ENCODE measurements around the gene SLC38A8.

The SLC38A8 gene

DNA sequence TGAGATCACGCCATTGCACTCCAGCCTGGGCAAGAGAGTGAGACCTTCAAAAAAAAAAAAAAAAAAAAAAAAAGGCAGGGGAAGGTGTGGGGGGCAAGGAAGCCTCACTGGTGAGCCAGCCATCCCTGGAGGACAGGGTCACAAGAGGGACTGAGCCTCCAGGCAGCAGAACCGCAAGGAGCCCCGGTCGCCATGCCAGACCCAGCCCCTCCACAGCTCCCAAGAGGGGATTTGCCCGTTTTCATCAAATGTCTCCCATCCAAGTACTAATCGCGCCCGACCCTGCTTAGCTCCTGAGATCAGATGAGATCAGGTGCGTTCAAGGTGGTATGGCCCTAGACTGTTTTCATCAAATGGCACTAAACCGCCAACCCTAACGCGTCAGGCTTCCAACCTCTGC is 2.9 kb downstream of the SLC38A8 start:
- TF ChIP-seq, protein P1, sequence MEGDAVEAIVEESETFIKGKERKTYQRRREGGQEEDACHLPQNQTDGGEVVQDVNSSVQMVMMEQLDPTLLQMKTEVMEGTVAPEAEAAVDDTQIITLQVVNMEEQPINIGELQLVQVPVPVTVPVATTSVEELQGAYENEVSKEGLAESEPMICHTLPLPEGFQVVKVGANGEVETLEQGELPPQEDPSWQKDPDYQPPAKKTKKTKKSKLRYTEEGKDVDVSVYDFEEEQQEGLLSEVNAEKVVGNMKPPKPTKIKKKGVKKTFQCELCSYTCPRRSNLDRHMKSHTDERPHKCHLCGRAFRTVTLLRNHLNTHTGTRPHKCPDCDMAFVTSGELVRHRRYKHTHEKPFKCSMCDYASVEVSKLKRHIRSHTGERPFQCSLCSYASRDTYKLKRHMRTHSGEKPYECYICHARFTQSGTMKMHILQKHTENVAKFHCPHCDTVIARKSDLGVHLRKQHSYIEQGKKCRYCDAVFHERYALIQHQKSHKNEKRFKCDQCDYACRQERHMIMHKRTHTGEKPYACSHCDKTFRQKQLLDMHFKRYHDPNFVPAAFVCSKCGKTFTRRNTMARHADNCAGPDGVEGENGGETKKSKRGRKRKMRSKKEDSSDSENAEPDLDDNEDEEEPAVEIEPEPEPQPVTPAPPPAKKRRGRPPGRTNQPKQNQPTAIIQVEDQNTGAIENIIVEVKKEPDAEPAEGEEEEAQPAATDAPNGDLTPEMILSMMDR (IDR thresholded peaks at IDR 0.05; ENCODE audit: extremely low read depth, insufficient read depth, missing control alignments): no peak
- in situ Hi-C loops (cut with MboI; ENCODE audit: low pct_unique_long_range_greater_than_20kb, low sequenced_read_pairs, unreplicated experiment): no loop called here
- DNase-seq (ENCODE audit: low spot score): no peak

DNA sequence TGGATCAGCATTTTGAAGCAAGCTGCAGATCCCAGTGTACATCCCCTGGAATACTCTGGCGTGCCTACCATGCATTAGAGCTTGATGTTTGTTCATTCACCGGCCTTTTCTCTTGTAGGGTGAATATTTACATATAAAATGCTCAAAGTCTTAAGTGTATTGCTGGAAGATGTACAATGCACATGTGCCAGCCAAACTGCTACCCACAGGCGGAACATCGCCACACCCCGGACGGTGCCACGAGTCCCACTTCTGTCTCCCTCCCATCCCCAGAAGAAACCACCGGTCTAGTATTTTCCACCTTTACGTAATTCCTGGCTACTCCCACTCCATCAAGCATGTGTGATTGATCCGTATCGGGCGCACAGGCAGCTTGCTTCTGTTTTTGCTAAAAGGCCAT is 4.1 kb downstream of the SLC38A8 start:
- no peak for DNase-seq (ENCODE audit: low spot score)
- in situ Hi-C loops (cut with MboI; ENCODE audit: low pct_unique_long_range_greater_than_20kb, low sequenced_read_pairs, unreplicated experiment): no loop called here
- TF ChIP-seq, protein P1 (IDR thresholded peaks at IDR 0.05; ENCODE audit: extremely low read depth, insufficient read depth, missing control alignments): no peak

DNA sequence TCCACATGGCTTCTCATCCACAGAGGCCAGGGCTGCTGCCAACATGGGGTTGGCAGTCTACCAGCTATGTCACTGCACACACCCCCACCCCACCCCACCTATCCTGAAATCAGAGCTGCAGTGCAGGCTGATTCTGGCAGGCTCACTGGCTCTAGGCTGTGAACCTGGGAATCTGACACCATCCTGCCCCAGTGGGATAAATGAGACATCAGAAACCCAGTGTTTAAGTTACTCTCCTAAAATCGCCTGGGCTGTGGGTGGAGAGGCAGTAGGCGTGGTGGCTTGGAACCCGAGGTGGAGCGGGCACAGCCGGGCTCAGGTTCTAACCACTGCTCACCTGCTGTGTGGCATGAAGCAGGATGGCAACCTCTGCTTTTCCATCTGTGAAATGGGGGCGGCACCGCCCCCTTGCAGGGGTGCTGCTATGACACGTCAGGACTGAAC is 5.6 kb downstream of the SLC38A8 start:
- no peak for DNase-seq (ENCODE audit: low spot score)
- TF ChIP-seq, protein P1 (IDR thresholded peaks at IDR 0.05; ENCODE audit: extremely low read depth, insufficient read depth, missing control alignments): no peak
- in situ Hi-C loops (cut with MboI; ENCODE audit: low pct_unique_long_range_greater_than_20kb, low sequenced_read_pairs, unreplicated experiment): no loop called here

DNA sequence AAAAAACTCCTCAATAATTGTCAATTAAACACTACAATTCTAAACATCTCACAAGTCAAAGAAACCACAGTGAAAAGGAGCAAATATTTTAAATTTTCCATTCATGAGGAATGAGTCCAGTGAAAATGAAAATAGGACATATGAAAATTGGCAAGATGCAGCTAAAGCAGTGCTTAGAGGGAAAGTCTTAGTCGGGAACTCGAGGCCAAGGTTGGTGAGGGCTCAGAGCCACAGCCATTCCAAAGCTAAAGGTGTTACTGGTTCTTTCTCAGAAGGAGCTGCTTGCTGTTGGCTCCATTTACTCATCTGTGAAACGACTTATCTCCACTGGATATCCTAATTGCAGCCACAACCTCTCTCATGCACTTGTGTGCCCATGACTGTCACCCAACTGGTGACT is 6.5 kb downstream of the SLC38A8 start:
- TF ChIP-seq, protein P1 (IDR thresholded peaks at IDR 0.05; ENCODE audit: extremely low read depth, insufficient read depth, missing control alignments): no peak
- DNase-seq (ENCODE audit: low spot score): no peak
- in situ Hi-C loops (cut with MboI; ENCODE audit: low pct_unique_long_range_greater_than_20kb, low sequenced_read_pairs, unreplicated experiment): no loop called here

DNA sequence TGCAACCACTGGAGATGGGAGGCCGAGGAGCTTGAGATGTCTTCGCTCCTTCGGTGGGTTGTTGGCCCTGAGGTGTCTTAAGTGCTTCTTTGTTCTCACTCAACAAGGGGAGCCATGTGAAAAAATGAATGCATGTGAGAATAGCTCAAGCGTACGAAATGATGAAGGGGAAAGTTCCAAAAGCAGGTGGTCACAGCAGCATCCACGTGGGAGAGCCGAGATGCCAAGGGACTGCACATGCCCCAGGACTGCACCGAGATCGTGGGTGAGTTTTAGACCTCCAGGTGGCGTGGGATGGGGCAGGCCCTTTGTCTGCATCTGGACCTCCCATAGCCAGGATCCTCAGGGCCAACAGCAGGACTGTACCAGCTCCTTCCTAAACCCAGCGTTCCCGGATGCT is 8.1 kb downstream of the SLC38A8 start:
- no peak for DNase-seq (ENCODE audit: low spot score)
- in situ Hi-C loops (cut with MboI; ENCODE audit: low pct_unique_long_range_greater_than_20kb, low sequenced_read_pairs, unreplicated experiment): no loop called here
- TF ChIP-seq, protein P1 (IDR thresholded peaks at IDR 0.05; ENCODE audit: extremely low read depth, insufficient read depth, missing control alignments): no peak

DNA sequence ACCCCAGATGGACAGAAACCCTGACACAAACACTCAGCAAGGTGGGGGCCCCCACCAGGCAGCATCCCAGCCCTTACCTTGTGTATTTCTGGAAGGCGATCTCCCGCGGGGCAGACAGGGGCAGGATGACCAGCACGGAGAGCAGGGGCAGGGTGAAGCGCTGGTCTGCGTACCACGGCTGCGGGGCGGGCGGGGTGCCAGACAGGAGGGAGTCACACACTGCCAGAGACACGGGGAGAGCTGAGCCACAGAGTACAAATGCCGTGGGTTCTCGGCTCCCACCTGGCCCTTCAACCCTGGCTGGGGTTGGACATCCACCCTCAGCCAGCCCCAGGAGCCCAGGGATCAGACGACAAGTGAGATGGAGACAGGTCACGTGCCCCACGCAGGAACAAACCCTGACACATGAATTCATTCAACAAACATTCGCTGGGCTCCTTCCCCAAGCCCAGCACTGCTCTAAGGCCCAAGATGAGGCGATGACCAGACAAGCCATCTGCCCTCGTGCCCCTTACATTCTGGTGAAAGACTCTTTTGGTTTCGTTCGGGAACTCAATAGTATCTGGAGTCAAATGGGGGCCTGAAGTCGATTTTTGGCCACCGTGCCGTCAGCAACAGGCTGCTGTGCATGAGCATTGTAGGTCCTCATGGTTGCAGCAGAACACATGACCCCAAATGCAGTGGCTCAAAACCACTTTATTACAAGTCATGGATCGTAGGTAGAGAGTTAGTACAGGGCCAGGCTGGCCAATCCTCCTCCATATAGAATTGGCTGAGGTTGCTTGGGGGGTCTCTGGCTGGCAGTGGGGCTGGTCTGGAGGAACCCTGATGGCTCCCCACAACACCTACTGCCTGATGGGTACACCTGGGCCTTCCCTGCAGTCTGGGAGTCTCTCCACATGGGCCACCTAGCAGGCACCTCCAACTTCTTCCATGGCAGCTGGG is 9.1 kb downstream of the SLC38A8 start:
- DNase-seq (ENCODE audit: low spot score): no peak
- in situ Hi-C loops (cut with MboI; ENCODE audit: low pct_unique_long_range_greater_than_20kb, low sequenced_read_pairs, unreplicated experiment): no loop called here
- TF ChIP-seq, protein P1 (IDR thresholded peaks at IDR 0.05; ENCODE audit: extremely low read depth, insufficient read depth, missing control alignments): no peak

Data from GM13977 (cell line).